ENCODE results near the gene DIP2C.

Gene DIP2C

GRCh38 chr10:241966-242643, 447.4 kb downstream of the DIP2C start:
- ChIA-PET CTCF (no interaction called here), POLR2A (ENCODE audit: low non-redundant PET) (no interaction called here)
- TF ChIP-seq CTCF (conservative IDR thresholded peaks at IDR 0.05; ENCODE audit: low read depth): no peak

GRCh38 chr10:241451-241850, 448.0 kb downstream of the DIP2C start:
- no peak for DNase-seq (ENCODE audit: low spot score)
- POLR2A ChIA-PET (ENCODE audit: low non-redundant PET): no interaction called here
- no peak for TF ChIP-seq CTCF (conservative IDR thresholded peaks at IDR 0.05; ENCODE audit: low read depth)
- CTCF ChIA-PET: interaction anchor here (0.7 kb wide), 1 partner anchor 19 kb away, joined by 4 read pairs; no protein-coding TSS in a partner anchor
- H3K27ac ChIP-seq: no peak overlapping the region

More at GRCh38 chr10:241966-242643, 447.4 kb downstream of the DIP2C start:
- DNase-seq (ENCODE audit: low spot score): no peak
- H3K27ac ChIP-seq: no peak overlapping the region

GRCh38 chr10:239109-239508, 450.4 kb downstream of the DIP2C start:
- H3K27ac ChIP-seq: no peak overlapping the region
- peak; percentile 88 for DNase-seq (ENCODE audit: low spot score)
- TF ChIP-seq CTCF (conservative IDR thresholded peaks at IDR 0.05; ENCODE audit: low read depth): peak; percentile 46
- ChIA-PET POLR2A (ENCODE audit: low non-redundant PET) (no interaction called here), CTCF (interaction anchor here (0.5 to 0.7 kb wide), 3 partner anchors 571 to 621 kb away, joined by 3 read pairs; no protein-coding TSS in a partner anchor)

- ChIA-PET POLR2A (ENCODE audit: low non-redundant PET) (no interaction called here), CTCF (no interaction called here)
- no peak for DNase-seq (ENCODE audit: low spot score)
- no peak overlapping the region for H3K27ac ChIP-seq
- no peak for TF ChIP-seq CTCF (conservative IDR thresholded peaks at IDR 0.05; ENCODE audit: low read depth)
Observed at GRCh38 chr10:235915-236314, 453.6 kb downstream of the DIP2C start.

GRCh38 chr10:234708-235406, 454.6 kb downstream of the DIP2C start:
- CTCF ChIA-PET: no interaction called here
- H3K27ac ChIP-seq: no peak overlapping the region
- no peak for DNase-seq (ENCODE audit: low spot score)
- no peak for TF ChIP-seq CTCF (conservative IDR thresholded peaks at IDR 0.05; ENCODE audit: low read depth)
- POLR2A ChIA-PET (ENCODE audit: low non-redundant PET): no interaction called here

- DNase-seq (ENCODE audit: low spot score): no peak
- POLR2A ChIA-PET (ENCODE audit: low non-redundant PET): no interaction called here
- TF ChIP-seq CTCF (conservative IDR thresholded peaks at IDR 0.05; ENCODE audit: low read depth): no peak
- H3K27ac ChIP-seq: no peak overlapping the region
- CTCF ChIA-PET: no interaction called here
Observed at GRCh38 chr10:232878-233277, 456.6 kb downstream of the DIP2C start.
